Measurements from ENCODE around the gene CAMTA1. TPM values are rescaled to one million over a fixed set of nuclear protein-coding genes. Genes with fewer than 3 reads are reported as not detected.

CAMTA1 gene
- total RNA-seq, 1 donor from 2014 or later = 268 TPM

DNA sequence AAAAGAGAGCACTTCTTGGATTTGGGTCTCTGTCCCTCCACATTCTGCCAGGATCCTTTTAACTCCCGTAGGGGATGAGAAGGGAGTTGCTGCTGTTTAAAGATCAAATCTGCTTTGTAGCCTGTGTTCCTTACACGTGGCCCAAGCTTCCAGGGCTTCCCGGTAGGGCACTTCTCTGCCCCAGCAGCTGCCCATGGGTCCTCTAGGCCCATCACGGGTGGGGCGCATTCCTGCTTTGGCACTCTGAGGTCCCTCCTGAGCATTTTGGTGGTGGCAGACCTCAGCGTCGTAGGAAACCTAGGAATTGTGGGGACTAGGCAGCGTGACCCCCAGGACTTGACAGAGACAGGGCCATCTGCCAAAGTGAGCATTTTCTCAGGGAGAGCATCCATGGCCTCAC, 565.5 kb downstream of the CAMTA1 start:
- Histone ChIP-seq H3K4me3 (no peak overlapping the region), H3K4me1 (peaks cover 10% of the 10 kb centered on the region), H3K36me3 (no peaks in the 10 kb centered on the region), H3K27me3 (no peaks in the 10 kb centered on the region), H2AFZ (replicated peaks) (no peak overlapping the region), H3K9me3 (ENCODE audit: low read depth) (no peaks in the 10 kb centered on the region), H3K79me2 (ENCODE audit: low read depth) (no peaks in the 10 kb centered on the region), H3F3A (ENCODE audit: low read depth) (no peaks in the 10 kb centered on the region), H3K4me2 (no peak overlapping the region), H3K9ac (no peak overlapping the region), H4K20me1 (ENCODE audit: low read depth) (no peaks in the 10 kb centered on the region), H3K27ac (no peak overlapping the region)
- no peaks in the 10 kb centered on the region for H3K36me3 Mint-ChIP-seq
- TF ChIP-seq EZH2phosphoT487 (IDR thresholded peaks at IDR 0.05) = no peak
- TF ChIP-seq EZH2 (IDR thresholded peaks at IDR 0.05) = no peak
- TF ChIP-seq CTCF (IDR thresholded peaks at IDR 0.05) = no peak
- H3K27ac Mint-ChIP-seq = no peak overlapping the region
- H3K9me3 Mint-ChIP-seq = no peaks in the 10 kb centered on the region
- peaks cover 3% of the 10 kb centered on the region for H3K27me3 Mint-ChIP-seq (ENCODE audit: insufficient read depth, low read depth)
- H3K4me3 Mint-ChIP-seq = no peak overlapping the region
- DNase-seq (ENCODE audit: low spot score) = no peak
- peaks cover 23% of the 10 kb centered on the region for H3K4me1 Mint-ChIP-seq

- H3K27me3 ChIP-seq = no peaks in the 10 kb centered on the region
- Mint-ChIP-seq H3K27me3 (ENCODE audit: insufficient read depth, low read depth) (peaks cover 2% of the 10 kb centered on the region), H3K9me3 (no peaks in the 10 kb centered on the region), H3K27ac (no peak overlapping the region), H3K36me3 (no peaks in the 10 kb centered on the region), H3K4me1 (peaks cover 21% of the 10 kb centered on the region), H3K4me3 (no peak overlapping the region)
- H3K79me2 ChIP-seq (ENCODE audit: low read depth) = no peaks in the 10 kb centered on the region
- no peak overlapping the region for H3K27ac ChIP-seq
- H3K4me3 ChIP-seq = no peak overlapping the region
- no peak overlapping the region for H2AFZ ChIP-seq (replicated peaks)
- TF ChIP-seq EZH2 (IDR thresholded peaks at IDR 0.05) (no peak), CTCF (IDR thresholded peaks at IDR 0.05) (no peak), EZH2phosphoT487 (IDR thresholded peaks at IDR 0.05) (no peak)
- H3K9me3 ChIP-seq (ENCODE audit: low read depth) = no peaks in the 10 kb centered on the region
- H3K9ac ChIP-seq = no peak overlapping the region
- no peak overlapping the region for H3K4me2 ChIP-seq
- no peak for DNase-seq (ENCODE audit: low spot score)
- H3K4me1 ChIP-seq = peaks cover 10% of the 10 kb centered on the region
- no peaks in the 10 kb centered on the region for H4K20me1 ChIP-seq (ENCODE audit: low read depth)
- no peaks in the 10 kb centered on the region for H3K36me3 ChIP-seq
- no peaks in the 10 kb centered on the region for H3F3A ChIP-seq (ENCODE audit: low read depth)
Measured at GRCh38 chr1:7351649-7352048, 566.4 kb downstream of the CAMTA1 start.

DNA sequence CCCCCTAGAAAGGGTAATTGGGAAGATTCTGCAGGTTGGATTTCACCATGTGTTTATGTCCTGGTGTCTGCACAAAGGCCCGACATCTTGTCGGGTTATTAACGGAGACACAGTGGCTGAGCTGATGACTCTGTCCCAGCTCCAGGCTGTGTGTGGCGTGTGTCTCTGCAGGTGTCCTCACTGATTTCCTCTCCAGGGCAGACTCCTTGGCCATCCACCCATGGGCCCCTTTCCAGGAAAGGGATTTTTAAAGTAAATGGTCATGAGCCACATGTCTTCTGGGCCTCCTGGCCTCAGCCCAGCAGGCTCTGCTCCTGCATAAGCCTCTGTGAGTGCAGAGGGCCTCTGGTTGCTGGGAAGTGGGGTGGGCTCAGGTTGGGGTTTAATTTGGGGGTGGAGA, 567.1 kb downstream of the CAMTA1 start:
- Mint-ChIP-seq H3K4me1 (peaks cover 14% of the 10 kb centered on the region), H3K9me3 (no peaks in the 10 kb centered on the region), H3K36me3 (no peaks in the 10 kb centered on the region), H3K27ac (no peak overlapping the region), H3K4me3 (no peak overlapping the region), H3K27me3 (ENCODE audit: insufficient read depth, low read depth) (peaks cover 2% of the 10 kb centered on the region)
- Histone ChIP-seq H3K79me2 (ENCODE audit: low read depth) (no peaks in the 10 kb centered on the region), H2AFZ (replicated peaks) (no peak overlapping the region), H3K4me2 (no peak overlapping the region), H4K20me1 (ENCODE audit: low read depth) (no peaks in the 10 kb centered on the region), H3K9me3 (ENCODE audit: low read depth) (no peaks in the 10 kb centered on the region), H3F3A (ENCODE audit: low read depth) (no peaks in the 10 kb centered on the region), H3K4me1 (peaks cover 10% of the 10 kb centered on the region), H3K27ac (no peak overlapping the region), H3K4me3 (no peak overlapping the region), H3K36me3 (no peaks in the 10 kb centered on the region), H3K27me3 (no peaks in the 10 kb centered on the region), H3K9ac (no peak overlapping the region)
- no peak for TF ChIP-seq EZH2 (IDR thresholded peaks at IDR 0.05)
- TF ChIP-seq CTCF (IDR thresholded peaks at IDR 0.05) = no peak
- TF ChIP-seq EZH2phosphoT487 (IDR thresholded peaks at IDR 0.05) = no peak
- no peak for DNase-seq (ENCODE audit: low spot score)

All from neural progenitor cell (in vitro differentiated cells).